Activated CD8-positive, alpha-beta memory T cell treated with anti-CD3 and anti-CD28 coated beads for 4 hours (primary cell): ENCODE measurements around the gene ACOT9.
A peak's percentile ranks its signal among the peaks of the same experiment; 100 is the strongest.
"Not testable (repeated sequence)": the region's sequence is repeated elsewhere in the genome, so short reads cannot be mapped to it uniquely, and the experiment has no call there.

Experiments
- DNase-seq, 2 donors: peaks; one replicate each; pipeline ENCODE4 v3.0.0-alpha.2; 2020; ENCODE audit warnings: low read depth in 2 of 2

ACOT9 gene

DNA sequence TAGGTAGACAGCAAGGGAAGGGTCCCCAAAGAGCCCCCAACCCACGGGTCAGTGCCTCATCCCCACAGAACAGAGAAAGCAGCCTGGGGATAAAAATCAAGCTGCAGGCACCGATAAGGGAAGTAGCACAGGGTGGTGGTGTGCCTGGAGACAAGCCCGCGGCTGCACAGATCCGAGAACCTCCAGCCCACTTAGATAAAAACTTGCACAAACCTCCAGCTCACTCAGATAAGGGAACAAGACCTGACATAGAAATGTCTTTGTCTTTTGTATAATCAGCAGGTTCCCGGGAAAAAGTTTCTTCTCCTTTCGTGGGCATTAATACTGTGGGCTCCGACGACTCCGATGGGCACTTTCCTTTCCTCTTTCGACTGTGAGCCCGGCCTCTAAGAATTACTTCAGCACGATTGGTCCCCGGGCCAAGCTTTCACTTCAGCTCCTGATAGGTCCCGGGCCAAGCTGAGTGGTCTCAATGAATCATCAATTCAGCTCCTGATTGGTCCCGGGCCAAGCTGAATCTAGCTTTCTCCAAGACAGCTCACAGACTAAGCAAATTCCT is 43.4 kb downstream of the ACOT9 start:
- DNase-seq = peak in 1 of 2 donors; percentile 5

GRCh38 chrX:23694606-23695005 is 48.5 kb downstream of the ACOT9 start:
- DNase-seq = no peak

DNA sequence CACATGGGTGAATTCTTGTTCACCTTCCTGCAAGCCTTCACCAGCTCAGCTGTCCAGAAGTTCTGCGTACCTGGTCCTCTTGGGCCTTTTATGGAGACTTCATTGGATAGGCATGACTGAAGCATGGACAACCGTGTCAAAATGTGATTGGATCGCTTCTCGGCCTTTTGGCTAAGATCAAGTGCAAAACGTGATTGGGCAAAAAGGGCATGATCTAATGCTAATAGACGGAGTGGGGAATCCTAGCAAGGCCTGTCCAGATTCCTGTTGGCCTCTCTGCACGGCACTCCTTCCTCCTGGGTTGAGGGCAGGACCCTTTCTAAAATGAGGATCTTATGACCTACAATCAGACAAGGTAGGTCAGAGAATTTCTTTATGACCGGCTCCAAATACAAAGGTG is 50.9 kb downstream of the ACOT9 start:
- no peak for DNase-seq

DNA sequence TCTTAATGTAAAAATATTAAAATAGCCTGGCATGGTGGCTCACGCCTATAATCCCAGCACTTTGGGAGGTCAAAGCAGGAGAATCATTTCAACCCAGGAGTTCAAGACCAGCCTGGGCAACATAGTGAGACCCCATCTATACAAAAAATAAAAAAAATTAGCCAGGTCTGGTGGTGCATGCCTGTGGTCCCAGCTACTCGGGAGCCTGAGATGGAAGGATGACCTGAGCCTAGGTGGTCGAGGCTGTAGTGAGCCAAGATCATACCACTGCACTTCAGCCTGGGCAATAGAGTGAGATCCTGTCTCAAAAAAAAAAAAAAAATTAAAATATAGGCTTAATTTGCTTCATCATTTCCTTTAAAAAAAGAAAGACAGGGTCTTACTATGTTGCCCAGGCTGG is 66.6 kb downstream of the ACOT9 start:
- not testable (repeated sequence) for DNase-seq

GRCh38 chrX:23673108-23673507 is 70.0 kb downstream of the ACOT9 start:
- DNase-seq = no peak

DNA sequence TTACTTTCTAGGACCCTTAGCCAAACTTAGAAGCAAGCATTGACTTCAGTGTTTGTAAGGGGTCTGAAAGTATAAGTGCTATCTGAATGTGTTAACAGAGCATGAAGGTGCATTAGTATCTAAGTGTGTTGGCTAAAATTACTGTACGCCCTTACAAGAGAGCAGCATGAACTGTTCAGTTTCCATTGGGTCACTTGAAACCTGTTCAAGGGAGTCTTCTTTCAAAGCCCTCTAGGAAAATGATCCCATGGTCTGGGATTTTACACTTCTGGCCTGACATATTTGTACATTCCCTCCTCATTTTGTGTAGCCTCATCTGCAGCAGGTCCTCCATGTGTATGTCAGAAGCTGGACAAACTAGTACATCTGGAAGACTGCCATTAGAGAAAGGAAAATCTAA is 72.5 kb downstream of the ACOT9 start:
- DNase-seq = no peak

DNA sequence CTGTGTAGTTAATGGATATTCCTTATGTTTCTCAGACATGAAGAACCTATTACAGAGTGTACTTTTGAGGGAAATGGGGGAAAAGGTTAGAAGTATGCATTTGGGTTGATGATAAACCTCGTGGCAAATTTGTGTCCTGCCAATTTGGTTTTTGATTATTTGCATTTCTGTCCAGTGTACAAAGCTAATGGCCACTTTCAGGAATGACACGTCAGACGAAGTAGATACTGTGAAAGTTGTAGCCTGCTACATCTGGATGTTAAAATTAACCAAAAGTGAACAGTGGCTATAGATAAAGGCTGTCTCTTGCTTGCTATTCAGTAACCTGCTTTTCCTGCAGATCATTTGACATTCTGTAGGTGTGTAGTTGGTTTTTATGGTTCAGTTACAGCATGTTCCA is 74.7 kb downstream of the ACOT9 start:
- DNase-seq = no peak

GRCh38 chrX:23667239-23668177 is 75.6 kb downstream of the ACOT9 start, which contains the start of gene PRDX4:
Gene PRDX4 (plus strand): TSS chrX:23667493. CDS start chrX:23667571, 78 bp downstream.
- peak; percentile 43 to 58 for DNase-seq

GRCh38 chrX:23666282-23666681 is 76.8 kb downstream of the ACOT9 start:
- no peak for DNase-seq

- no peak for DNase-seq
Measured at GRCh38 chrX:23664496-23664895, 78.6 kb downstream of the ACOT9 start.

GRCh38 chrX:23662853-23663252 is 80.2 kb downstream of the ACOT9 start:
- no peak for DNase-seq

DNA sequence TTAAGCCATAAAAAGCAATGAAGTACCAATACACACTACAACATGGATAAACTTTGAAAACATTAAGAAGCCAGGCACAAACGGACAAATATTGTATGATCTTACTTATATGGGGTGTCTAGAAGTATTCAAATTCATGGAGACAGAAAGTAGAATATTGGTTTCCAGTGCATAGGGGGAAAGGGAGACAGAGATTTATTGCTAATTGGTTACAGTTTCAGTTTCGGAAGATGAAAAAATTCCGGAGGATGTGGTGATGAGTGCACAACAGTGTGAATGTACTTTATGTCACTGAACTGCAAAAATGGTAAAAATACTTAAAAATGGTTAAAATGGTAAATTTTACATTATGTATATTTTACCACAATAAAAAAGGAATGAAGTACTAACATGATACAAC is 80.9 kb downstream of the ACOT9 start:
- no peak for DNase-seq

GRCh38 chrX:23661671-23662070 is 81.4 kb downstream of the ACOT9 start:
- DNase-seq = no peak

DNA sequence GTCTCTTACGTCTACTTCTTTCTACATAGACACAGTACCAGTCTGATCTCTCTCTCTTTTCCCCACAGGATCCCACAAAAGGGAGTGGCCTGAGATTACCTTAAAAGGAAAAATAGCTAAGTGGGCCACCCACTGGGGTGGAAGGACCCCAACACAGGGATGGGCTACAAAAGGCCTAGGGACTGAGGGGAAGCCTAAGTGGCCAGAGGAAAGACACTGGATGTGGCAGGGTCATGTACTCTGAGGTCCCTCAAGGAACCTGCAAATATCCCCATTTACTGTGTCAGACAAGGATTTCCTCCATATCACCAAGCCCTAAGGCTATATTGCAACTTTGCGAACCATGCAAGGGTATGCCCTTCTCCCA is 82.3 kb downstream of the ACOT9 start:
- DNase-seq = no peak

DNA sequence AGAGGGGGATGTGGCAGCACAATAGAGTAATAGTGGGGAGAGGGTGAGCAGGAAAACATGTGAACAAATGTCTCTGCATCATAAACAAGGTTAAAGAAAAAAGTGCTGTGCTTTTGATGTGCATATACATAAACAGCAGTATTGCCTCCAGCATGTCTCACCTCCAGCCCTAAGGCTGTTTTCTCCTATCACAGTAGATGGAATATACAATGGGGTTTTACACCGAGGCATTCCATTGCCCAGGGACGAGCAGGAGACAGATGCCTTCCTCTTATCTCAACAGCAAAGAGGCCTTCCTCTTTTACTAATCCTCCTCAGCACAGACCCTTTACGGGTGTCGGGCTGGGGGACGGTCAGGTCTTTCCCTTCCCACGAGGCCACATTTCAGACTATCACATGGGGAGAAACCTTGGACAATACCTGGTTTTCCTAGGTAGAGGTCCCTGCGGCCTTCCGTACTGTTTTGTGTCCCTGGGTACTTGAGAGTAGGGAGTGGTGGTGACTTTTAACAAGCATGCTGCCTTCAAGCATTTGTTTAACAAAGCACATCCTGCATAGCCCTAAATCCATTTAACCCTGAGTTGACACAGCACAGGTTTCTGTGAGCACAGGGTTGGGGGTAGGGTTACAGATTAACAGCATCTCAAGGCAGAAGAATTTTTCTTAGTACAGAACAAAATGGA is 82.9 kb downstream of the ACOT9 start:
- DNase-seq = not testable (repeated sequence)

DNA sequence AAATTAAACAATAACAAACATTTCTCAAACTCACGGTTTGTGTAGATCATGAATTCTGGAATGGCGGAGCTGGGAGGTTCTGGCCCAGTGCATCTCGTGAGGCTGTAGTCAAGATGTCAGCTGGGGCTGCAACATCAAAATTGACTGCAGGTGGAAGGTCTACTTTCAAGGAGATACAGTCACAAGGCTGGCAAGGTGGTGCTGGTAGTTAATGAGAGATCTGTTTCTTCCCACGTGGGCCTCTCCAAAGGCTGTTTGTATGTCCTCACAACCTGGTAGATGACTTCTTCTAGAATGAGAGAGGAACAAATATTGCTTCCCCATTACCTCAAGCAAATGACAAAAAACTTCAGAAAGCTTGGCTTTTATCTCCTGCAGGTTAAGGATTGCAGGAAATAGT is 83.7 kb downstream of the ACOT9 start:
- no peak for DNase-seq

DNA sequence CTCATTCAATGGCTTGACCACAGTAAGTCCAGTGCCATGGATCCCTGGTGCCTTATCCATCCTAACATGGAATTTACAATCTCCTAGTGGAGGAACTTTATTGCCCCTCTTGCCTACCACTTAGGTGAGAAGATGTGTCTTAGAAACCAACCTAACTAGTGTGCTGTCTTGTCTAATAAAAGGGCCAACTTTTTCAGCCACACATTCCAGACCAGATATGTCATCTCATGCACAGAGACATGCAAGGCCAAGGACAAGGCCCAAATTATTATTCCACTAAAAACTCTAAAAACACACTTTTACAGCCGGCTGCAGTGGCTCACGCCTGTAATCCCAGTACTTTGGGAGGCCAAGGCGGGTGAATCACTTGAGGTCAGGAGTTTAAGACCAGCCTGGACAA is 86.4 kb downstream of the ACOT9 start:
- no peak for DNase-seq

DNA sequence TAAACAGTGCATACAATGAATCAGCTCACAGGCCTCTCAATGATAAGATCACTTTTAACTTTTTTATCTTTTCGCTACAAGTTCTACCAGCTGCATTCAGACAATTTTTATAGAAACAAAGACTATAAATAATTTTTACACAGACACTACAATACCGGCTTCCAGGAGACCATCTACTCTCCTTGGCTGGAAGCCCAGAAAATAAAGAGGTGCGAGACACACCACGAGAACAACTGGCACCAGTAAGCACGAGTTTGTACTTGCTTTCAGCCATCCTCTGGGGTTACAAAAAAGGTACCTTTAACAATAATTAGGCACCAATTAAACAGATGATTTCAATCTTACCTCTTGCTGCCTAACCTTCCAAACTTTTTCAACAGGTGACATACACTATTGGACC is 87.0 kb downstream of the ACOT9 start:
- no peak for DNase-seq
